ENCODE results near the gene SCIMP.
"Not testable (repeated sequence)": the region's sequence is repeated elsewhere in the genome, so short reads cannot be mapped to it uniquely, and the experiment has no call there.

Gene SCIMP

GRCh38 chr17:5183410-5183793 lies 51.3 kb downstream of the SCIMP start:
- DNase-seq = no peak

- no peak for DNase-seq
Observed at GRCh38 chr17:5182597-5183409, 51.9 kb downstream of the SCIMP start.

GRCh38 chr17:5181509-5182305 lies 53.0 kb downstream of the SCIMP start:
- no peak for DNase-seq

GRCh38 chr17:5179003-5179402 lies 55.7 kb downstream of the SCIMP start:
- DNase-seq = no peak

- DNase-seq = not testable (repeated sequence)
Observed at GRCh38 chr17:5175027-5175426, 59.6 kb downstream of the SCIMP start.

GRCh38 chr17:5165791-5166564 lies 68.7 kb downstream of the SCIMP start:
- not testable (repeated sequence) for DNase-seq

- no peak for DNase-seq
Observed at GRCh38 chr17:5164436-5164835, 70.2 kb downstream of the SCIMP start.

- not testable (repeated sequence) for DNase-seq
Observed at GRCh38 chr17:5161793-5162192, 72.9 kb downstream of the SCIMP start.

- DNase-seq = not testable (repeated sequence)
Observed at GRCh38 chr17:5160702-5161101, 74.0 kb downstream of the SCIMP start.

All from NCI-H526 (cell line).